GM21786 (cell line): ENCODE data around the gene OR2Y1.
"Not testable (repeated sequence)": the region's sequence is repeated elsewhere in the genome, so short reads cannot be mapped to it uniquely, and the experiment has no call there.

Experiments used
- ATAC-seq: cut with Tn5 transposase; IDR thresholded peaks from one replicate; pipeline ENCODE4 v1.9.1; 2021; ENCODE audit not compliant: unreplicated experiment

The OR2Y1 gene

DNA sequence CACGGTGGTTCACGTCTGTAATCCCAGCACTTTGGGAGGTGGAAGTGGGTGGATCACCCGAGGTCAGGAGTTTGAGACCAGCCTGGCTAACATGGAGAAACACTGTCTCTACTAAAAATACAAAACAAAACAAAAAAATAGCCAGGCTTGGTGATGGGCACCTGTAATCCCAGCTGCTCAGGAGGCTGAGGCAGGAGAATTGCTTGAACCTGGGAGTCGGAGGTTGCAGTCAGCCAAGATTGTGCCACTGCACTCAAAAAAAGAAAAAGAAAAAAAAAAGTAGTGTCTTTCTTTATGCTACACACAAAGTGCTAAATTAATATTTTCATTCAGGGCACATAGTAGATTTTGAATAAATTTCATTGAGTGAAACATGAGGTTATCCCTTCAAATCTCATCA lies 1.1 kb upstream of the OR2Y1 start:
- ATAC-seq = not testable (repeated sequence)

DNA sequence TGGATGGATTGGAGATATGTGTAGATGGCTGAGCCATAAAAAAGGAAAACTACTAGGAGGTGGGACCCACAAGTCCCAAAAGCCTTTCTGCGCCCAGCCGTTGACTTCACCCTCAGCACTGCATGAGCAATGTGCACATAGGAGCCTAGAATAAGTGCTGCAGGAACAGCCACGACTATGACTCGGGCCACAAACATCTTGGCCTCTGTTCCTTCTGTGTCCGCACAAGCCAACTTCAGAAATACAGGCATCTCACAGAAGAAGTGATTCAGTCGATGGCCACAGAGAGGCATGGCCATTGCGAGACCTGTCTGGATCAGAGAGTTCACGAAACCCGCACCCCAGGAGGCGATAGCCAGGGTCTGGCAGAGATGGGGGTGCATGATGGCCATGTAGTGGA lies 587 bp downstream of the OR2Y1 start:
- ATAC-seq = no peak

DNA sequence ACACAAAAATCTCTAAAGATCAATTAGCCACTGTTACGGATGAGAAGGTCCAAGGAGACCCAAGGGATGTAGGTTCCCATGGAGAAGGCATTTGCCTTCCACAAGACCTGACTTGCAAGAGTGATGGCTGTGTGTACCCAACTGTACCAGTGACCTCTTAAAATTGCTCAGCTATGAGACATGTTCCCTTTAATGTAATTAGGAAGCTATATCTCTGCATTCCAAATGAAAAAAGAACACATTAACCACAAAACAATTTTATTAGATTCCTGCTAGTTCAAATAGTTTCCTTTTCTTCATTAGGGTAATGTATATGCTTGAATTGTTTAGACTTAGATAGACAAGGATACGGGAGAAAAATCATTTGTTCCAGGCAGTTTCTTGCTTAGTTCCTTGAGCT lies 3.3 kb downstream of the OR2Y1 start:
- no peak for ATAC-seq

DNA sequence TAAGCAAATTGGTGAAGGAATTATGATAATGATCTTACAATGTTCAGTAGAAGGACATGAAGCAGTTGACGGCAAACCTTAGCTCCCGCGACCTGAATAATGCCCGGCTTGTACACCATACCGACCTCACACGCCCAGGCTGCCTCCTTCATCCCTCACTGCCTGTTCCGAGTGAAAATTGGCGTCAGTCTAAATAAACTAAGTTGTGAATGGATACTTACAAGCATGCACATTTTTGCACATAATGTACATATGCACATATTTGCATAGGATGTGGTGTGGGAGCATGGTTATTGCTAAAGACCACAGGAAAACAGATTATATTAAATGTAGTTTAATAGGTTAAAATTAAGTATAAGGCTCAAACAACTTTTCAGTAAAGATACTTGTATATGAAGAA lies 14.9 kb downstream of the OR2Y1 start:
- ATAC-seq = no peak

DNA sequence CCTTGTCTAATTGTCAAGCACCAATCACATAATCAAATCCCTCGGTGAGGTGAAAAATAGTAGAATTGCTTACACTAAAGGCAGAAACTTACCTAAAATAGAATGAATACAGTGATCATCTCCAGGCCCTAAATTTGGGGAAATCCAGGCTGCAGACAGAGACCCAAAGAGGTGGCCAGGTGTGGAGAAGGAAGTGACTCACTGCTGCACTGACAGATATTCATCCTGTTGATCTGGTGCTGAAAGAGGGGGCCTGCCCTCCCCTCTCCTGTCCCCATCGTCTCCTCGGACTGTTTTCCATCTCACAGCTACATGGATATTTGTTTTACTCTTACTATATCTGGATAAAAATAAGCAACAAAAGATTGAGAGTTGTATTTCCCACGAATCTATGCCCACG lies 15.9 kb downstream of the OR2Y1 start:
- no peak for ATAC-seq

DNA sequence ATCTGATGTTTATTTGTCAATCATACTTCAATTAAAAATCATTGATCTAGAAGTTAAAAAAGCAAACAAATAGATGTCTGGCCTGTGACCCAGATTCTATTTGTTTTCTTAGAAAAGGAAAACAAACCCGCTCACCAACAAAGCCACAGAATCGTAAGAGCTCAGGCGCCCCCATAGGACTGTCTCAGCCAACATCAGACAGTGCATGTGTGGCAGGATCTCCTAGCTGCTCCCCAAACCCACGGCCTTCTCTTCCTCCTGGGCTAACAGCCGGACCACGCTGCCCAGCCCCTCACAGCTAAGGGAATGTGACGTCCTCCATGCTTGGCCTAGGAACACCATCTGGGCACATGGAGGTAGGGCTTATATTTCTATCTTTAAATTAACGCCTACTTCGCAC lies 19.4 kb downstream of the OR2Y1 start:
- ATAC-seq = no peak

DNA sequence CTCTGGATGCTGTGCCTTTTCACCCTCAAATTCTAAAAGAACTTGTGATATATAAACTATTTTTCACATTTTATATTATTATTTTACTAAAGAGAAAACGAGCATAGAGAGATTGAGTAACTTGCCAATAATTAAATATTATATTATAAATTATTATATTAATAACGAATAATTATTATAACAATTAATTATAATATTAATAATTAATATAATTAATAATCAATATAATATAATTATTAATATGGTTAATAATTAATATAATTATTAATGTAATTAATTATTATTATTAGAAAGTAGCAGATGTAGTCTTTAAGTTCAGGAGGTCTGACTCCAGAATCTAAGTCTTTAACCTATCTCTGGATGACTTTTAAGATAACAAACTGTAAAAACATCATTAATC lies 20.1 kb downstream of the OR2Y1 start:
- ATAC-seq = no peak

DNA sequence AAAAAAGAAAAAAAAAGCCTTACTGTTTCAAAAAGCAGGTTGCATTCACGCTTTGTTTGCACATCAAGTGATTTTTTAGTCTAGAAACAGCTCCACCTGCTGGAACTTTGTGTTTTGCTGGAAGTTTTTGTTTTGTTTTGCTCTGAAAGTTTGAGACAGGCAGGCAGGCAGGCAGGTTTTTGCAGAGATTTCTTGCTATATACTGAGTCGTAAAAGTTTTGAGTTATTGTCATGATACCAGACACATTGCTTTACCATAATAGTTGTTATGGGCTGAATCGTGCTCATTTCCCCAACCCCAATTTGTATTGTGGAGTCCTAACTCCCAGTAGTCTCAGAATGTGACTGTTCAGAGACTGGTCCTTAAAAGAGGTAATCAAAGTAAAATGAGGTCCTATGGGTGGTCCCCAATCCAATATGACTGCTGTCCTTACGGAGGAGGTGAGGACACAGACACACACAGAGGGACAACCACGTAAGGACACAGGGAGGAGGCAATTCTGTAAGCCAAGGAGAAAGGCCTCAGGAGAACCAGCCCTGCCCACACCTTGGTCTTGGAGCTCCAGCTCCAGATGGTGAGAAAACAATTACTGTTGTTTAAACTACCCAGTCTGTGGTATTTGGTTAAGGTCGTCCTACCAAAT lies 20.9 kb downstream of the OR2Y1 start:
- ATAC-seq = no peak

DNA sequence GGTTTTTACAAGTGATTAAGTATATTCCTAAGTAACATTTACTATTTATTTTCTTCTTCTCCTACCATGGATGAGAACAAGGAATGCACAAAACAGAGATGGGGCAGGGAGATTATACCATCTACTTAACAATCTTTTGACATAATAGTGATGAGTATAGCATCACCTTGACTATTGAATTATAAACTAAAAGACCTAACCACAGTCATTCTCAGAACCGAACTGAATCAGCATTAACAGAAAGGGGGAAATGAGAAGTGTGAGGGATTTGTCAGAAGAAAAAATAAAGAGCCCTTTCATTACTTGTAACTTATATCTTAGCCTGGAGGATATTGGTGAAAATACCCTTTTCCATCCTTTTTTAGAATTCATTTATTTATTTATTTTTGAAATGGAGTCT lies 21.9 kb downstream of the OR2Y1 start:
- ATAC-seq = no peak

DNA sequence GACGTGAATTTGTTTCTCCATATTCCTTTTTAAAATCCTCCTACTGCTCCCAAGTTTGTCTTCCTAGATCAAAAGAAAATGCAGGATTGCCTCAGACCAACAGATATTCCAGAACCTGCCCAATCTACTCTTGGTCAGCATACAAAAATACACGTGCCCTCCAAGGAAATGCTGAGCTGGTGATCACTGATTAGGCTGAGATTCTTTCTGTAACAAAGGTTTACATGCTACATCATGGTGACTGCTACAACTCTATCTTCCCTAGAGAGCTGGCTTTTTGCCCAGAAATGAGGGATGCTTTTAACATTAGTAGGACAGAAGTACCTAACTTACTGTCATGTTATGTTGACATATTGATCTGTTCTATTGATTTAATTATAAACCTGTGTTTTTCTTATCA lies 35.5 kb downstream of the OR2Y1 start:
- ATAC-seq = no peak

DNA sequence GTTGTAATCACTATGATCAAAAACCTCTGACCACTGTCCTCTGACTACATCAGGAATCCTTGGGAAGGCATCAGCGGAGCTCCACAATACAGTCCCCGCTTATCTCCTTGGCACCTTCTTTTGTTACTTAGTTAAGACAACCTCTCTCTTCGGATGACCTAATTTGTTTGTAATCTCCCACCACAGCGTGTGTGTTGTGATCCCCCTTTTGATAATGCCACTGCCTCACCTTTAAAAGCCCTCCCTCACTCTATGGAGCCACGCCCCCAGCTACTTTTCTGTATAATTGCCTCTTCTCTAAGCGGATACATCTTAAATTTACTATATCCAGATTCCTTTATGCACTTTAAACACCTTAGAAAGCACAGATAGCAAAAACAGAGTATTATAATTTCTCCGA lies 35.9 kb downstream of the OR2Y1 start:
- ATAC-seq = no peak

DNA sequence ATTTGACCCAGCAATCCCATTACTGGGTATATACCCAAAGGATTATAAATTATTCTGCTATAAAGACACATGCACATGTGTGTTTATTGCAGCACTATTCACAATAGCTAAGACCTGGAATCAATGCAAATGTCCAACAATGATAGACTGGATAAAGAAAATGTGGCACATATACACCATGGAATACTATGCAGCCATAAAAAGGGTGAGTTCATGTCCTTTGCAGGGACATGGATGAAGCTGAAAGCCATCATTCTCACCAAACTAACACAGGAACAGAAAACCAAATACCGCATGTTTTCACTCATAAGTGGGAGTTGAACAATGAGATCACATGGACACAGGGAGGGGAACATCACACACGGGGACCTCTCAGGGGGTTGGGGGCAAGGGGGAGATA lies 36.5 kb downstream of the OR2Y1 start:
- not testable (repeated sequence) for ATAC-seq

DNA sequence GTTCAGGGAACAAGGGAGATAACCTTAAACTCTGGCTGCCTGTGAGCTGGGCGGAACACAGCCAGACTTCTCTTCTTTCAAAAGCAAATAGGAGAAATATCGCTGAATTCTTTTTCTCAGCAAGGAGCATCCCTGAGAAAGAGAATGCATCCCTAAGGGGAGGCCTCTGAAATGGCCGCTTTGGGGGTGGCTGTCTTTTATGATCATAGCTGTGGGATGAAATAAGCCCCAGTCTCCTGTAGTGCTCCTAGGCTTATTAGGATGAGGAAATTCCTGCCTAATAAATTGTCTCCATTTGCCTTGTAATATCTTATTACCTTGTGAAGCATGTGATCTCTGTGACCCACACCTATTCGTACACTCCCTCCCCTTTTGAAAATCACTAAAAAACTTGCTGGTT lies 39.4 kb downstream of the OR2Y1 start:
- not testable (repeated sequence) for ATAC-seq

DNA sequence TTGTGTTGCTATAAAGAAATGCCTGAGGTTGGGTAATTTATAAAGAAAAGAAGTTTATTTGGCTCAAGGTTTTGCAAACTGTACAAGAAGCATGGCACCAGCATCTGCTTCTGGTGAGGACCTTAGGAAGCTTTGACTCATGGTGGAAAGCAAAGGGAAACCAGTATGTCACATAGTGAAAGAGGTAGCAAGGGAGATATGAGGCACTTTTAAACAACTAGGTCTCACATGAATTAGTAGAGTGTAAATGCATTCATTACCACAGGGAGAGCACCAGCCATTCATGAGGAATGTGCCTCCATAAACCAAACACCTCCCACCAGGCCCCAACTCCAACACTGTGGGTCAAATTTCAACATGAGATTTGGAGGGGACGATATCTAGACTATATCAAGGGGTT lies 40.8 kb downstream of the OR2Y1 start:
- no peak for ATAC-seq

DNA sequence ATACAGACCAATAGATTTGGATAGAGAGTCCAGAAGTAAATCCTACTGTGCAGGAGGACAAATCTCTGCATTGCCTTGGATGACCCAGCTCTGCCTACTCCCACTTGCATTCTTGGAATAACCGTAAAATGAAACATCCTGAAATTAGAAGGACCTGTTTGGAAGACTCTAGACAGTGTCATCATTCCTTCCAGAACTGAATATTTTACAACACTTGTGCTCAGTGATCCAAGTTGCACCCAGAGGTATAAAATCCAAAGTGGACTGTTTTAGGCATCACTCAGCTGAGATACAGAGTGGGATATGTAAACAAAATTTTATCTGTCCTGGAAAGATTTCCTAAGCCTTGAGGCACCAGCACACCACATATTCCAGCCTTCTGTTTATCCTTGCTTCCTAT lies 43.7 kb downstream of the OR2Y1 start:
- no peak for ATAC-seq

DNA sequence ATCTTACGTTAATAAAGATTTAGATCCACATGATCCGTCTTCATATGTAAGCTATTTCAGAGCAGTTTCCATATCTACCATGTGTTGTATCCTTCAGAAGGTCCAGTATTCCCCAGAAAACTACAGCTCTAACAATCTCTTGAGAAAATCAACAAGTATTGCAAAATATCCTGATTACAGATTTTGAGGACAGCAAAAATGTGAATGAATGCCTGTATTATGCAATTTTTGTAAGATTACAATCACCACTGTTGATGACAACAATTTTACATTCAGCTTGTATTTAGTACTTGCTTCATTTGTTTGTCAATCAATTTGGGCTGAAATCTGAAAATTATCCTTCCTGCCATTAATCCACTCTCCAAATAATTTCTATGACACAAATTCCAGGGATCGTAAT lies 47.4 kb downstream of the OR2Y1 start:
- no peak for ATAC-seq

DNA sequence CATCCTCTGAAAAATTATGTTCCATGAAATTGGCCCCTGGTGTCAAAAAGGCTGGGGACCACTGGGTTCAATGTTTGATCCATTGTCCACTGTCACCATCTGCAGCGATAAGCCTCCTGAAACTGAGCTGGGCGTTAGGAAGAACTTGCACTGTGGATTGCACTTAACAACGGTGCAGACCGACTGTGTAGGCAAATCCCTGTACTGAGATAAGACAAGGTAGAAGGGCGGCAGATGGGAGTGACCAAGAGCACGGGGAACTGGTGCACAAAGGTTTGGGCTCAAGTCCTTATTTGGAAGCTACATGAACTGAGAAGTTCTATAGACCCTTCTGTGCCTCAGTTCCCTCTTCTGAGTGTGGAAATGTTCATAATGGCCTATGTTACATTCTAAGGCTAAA lies 48.8 kb downstream of the OR2Y1 start:
- no peak for ATAC-seq

DNA sequence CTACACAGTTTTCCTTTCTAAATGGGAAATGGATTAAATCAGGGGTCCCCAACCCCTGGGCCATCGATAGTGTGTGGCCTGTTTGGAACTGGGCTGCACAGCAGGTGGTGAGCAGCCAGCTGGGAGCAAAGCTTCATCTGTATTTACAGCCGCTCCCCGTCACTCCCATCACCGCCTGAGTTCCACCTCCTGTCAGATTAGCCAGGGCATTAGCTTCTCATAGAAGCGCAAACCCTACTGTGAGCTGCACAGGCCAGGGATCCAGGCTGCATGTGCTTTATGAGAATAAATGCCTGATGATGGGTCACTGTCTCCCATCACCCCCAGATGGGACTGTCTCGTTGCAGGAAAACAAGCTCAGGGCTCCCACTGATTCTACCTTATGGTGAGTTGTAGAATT lies 49.3 kb downstream of the OR2Y1 start:
- no peak for ATAC-seq

DNA sequence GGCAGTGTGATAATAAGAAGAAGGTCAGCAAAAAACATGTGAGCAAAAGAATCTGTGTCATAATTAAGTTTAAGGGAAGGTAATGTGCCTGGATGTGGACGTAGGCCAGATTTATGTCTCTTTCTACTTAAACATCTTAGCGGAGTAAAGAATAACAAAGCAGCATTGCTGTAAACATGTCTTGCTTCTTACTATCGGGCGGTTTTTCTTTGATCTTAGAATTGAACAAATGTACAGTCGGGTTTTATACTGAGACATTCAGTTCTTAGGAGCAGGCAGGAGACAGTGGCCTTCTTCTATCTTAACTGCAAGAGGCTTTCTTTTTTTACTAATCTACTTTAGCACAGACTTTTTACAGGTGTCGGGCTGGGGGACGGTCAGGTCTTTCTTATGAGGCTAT lies 50.1 kb downstream of the OR2Y1 start:
- ATAC-seq = no peak
